Colonic mucosa (tissue), 4 donors: ENCODE measurements around the gene PKLR. TPM values are rescaled to one million over a fixed set of nuclear protein-coding genes. Genes with fewer than 3 reads are reported as not detected.

ENCODE experiments used
- DNase-seq: peaks from one replicate; pipeline ENCODE4 v3.0.0-alpha.2; 2020
- H3K27ac ChIP-seq: fragments of 200-600 bp; one replicate; pipeline ENCODE4 v1.8.0; 2021
- H3K27me3 ChIP-seq: fragments of 200-600 bp; one replicate; pipeline ENCODE4 v1.8.0; 2021
- H3K36me3 ChIP-seq: fragments of 200-600 bp; one replicate; pipeline ENCODE4 v1.8.0; 2021
- H3K4me1 ChIP-seq: fragments of 200-600 bp; one replicate; pipeline ENCODE4 v1.8.0; 2021; ENCODE audit warnings: mild to moderate bottlenecking
- H3K4me3 ChIP-seq: fragments of 200-600 bp; one replicate; pipeline ENCODE4 v1.8.0; 2021
- H3K9ac ChIP-seq, 2 donors: one replicate each; pipeline ENCODE4 v1.7.0; 2013; ENCODE audit warnings: control low read depth in 2 of 2, low read depth in 2 of 2, low read length in 2 of 2
- H3K9me3 ChIP-seq: fragments of 200-600 bp; one replicate; pipeline ENCODE4 v1.8.0; 2021
- intact Hi-C: fragments of 100-400 bp; cut with DNase I; formaldehyde crosslinking; loops from one replicate; pipeline ENCODE4 v1.14.1; 2022
- microRNA-seq: library from miRNA; unstranded; fragments of <30 nt; microRNA quantifications from one replicate; pipeline ENCODE4, GENCODE V29; 2019
- total RNA-seq, 2 donors: library from RNA; stranded (reverse); fragmentation: NEBNext Ultra II Directional in 1 of 2; extraction: Animal tissue kit (Norgen Biotek cat#: 25700) in 1 of 2; gene quantifications; one replicate each; pipeline ENCODE4 v1.2.1, GENCODE V29; 2021
- TF ChIP-seq, protein P1 (sequence below): fragments of 200-600 bp; IDR thresholded peaks from one replicate; pipeline ENCODE4 v1.8.0; 2022; ENCODE audit warnings: antibody characterized with exemption, mild to moderate bottlenecking
- donor health status: healthy.
- donor health status: DM: no; HTN: no; CAD: no.
- donor health status: DM: no; HTN: no; CAD: no.

PKLR gene
- total RNA-seq, 2 donors from 2014 or later, result 1.6 to 2.9 TPM

GRCh38 chr1:155245163-155245524, 56.1 kb downstream of the PKLR start:
- H3K36me3 ChIP-seq, result no peaks in the 10 kb centered on the region
- peak overlapping the region; percentile 81 to 91 for H3K9ac ChIP-seq
- peak overlapping the region; percentile 91 for H3K27ac ChIP-seq
- TF ChIP-seq, protein P1, sequence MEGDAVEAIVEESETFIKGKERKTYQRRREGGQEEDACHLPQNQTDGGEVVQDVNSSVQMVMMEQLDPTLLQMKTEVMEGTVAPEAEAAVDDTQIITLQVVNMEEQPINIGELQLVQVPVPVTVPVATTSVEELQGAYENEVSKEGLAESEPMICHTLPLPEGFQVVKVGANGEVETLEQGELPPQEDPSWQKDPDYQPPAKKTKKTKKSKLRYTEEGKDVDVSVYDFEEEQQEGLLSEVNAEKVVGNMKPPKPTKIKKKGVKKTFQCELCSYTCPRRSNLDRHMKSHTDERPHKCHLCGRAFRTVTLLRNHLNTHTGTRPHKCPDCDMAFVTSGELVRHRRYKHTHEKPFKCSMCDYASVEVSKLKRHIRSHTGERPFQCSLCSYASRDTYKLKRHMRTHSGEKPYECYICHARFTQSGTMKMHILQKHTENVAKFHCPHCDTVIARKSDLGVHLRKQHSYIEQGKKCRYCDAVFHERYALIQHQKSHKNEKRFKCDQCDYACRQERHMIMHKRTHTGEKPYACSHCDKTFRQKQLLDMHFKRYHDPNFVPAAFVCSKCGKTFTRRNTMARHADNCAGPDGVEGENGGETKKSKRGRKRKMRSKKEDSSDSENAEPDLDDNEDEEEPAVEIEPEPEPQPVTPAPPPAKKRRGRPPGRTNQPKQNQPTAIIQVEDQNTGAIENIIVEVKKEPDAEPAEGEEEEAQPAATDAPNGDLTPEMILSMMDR, result no peak
- H3K4me3 ChIP-seq, result peak overlapping the region; percentile 49
- peaks cover 4% of the 10 kb centered on the region for H3K4me1 ChIP-seq
- no peak for DNase-seq
- no peaks in the 10 kb centered on the region for H3K9me3 ChIP-seq
- H3K27me3 ChIP-seq, result no peaks in the 10 kb centered on the region
- intact Hi-C loops, result no loop called here

- peak overlapping the region; percentile 49 for H3K4me3 ChIP-seq
- intact Hi-C loops, result no loop called here
- peak; percentile 98 for DNase-seq
- H3K27ac ChIP-seq, result peak overlapping the region; percentile 91
- H3K9ac ChIP-seq, result peak overlapping the region; percentile 81 to 91
- peaks cover 4% of the 10 kb centered on the region for H3K4me1 ChIP-seq
- no peaks in the 10 kb centered on the region for H3K9me3 ChIP-seq
- no peaks in the 10 kb centered on the region for H3K36me3 ChIP-seq
- TF ChIP-seq, protein P1, result peak; percentile 16
- no peaks in the 10 kb centered on the region for H3K27me3 ChIP-seq
Measured at GRCh38 chr1:155244368-155245162, 56.7 kb downstream of the PKLR start.

DNA sequence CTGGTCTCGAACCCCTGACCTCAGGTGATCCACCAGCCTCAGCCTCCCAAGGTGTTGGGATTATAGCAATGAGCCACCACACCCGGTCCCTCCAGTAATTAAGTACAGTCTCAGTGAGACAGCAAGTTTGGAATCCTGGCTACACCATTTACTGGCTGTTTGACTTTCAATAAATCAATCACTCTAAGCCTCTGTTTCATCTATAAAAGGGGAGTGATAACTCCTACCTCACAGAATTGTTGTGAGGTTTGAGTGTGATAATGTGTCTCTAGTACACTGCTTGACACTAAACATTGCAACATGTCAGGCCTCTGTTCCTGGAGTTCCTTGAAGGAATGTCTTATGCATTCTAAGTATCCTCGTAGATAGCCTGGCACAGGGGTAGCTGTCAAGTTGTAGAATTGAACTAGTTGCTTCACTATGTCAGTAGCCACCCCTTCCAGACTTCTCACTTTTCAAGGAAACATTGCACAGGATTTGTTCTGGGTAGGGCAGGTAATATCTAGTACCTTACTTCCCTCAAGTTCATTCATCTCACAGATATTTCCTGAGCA, 58.4 kb downstream of the PKLR start:
- Histone ChIP-seq H3K4me3 (no peak overlapping the region), H3K36me3 (no peaks in the 10 kb centered on the region), H3K9ac (peak overlapping the region in 1 of 2 donors; percentile 22), H3K4me1 (peaks cover 4% of the 10 kb centered on the region), H3K27me3 (no peaks in the 10 kb centered on the region), H3K27ac (peak overlapping the region; percentile 91), H3K9me3 (no peaks in the 10 kb centered on the region)
- DNase-seq, result no peak
- TF ChIP-seq, protein P1, result no peak
- intact Hi-C loops, result no loop called here

GRCh38 chr1:155241841-155242264, 59.4 kb downstream of the PKLR start:
- Histone ChIP-seq H3K27me3 (no peaks in the 10 kb centered on the region), H3K27ac (peak overlapping the region; percentile 91), H3K9me3 (no peaks in the 10 kb centered on the region), H3K36me3 (no peaks in the 10 kb centered on the region), H3K4me1 (peaks cover 4% of the 10 kb centered on the region), H3K4me3 (no peak overlapping the region), H3K9ac (peak overlapping the region in 1 of 2 donors; percentile 55)
- no peak for DNase-seq
- intact Hi-C loops, result no loop called here
- TF ChIP-seq, protein P1, result no peak

- peak; percentile 90 for DNase-seq
- Histone ChIP-seq H3K36me3 (no peaks in the 10 kb centered on the region), H3K9ac (peak overlapping the region in 1 of 2 donors; percentile 55), H3K4me1 (peaks cover 4% of the 10 kb centered on the region), H3K4me3 (peak overlapping the region; percentile 34), H3K27ac (peak overlapping the region; percentile 91), H3K27me3 (no peaks in the 10 kb centered on the region), H3K9me3 (no peaks in the 10 kb centered on the region)
- TF ChIP-seq, protein P1, result no peak
- intact Hi-C loops, result no loop called here
Measured at GRCh38 chr1:155241069-155241679, 60.1 kb downstream of the PKLR start.

Small RNA genes lying within 50 kb of the gene (microRNA-seq; reads per million reads assigned to microRNA genes)
- not detected for gene MIR555

Other genes starting within 250 kb of the PKLR start
- 10 to 100 TPM; 26.1 to 27.2 TPM for gene EFNA4, start 237.7 kb downstream of the PKLR start, total RNA-seq
- gene EFNA3, start 222.6 kb downstream of the PKLR start, total RNA-seq, result 10 to 100 TPM; 12.7 to 21.4 TPM
- gene EFNA1, start 173.6 kb downstream of the PKLR start, total RNA-seq, result 100 to 1,000 TPM in 1 of 2 donors, 10 to 100 TPM in 1; 61.3 to 125 TPM
- 100 to 1,000 TPM; 102 to 130 TPM for gene SLC50A1, start 165.6 kb downstream of the PKLR start, total RNA-seq
- 100 to 1,000 TPM; 149 to 182 TPM for gene DPM3, start 160.9 kb downstream of the PKLR start, total RNA-seq
- 100 to 1,000 TPM; 140 to 172 TPM for gene KRTCAP2, start 128.1 kb downstream of the PKLR start, total RNA-seq
- under 1 TPM; 0.10 to 0.19 TPM for gene TRIM46, start 127.6 kb downstream of the PKLR start, total RNA-seq
- gene THBS3, start 93.5 kb downstream of the PKLR start, total RNA-seq, result 10 to 100 TPM; 12.2 to 16.0 TPM
- 10 to 100 TPM; 37.5 to 55.8 TPM for gene MTX1, start 92.7 kb downstream of the PKLR start, total RNA-seq
- 10 to 100 TPM; 22.0 to 34.2 TPM for gene ENTREP3, start 46.0 kb downstream of the PKLR start, total RNA-seq
- gene SCAMP3, start 39.1 kb downstream of the PKLR start, total RNA-seq, result 10 to 100 TPM; 41.5 to 67.7 TPM
- 10 to 100 TPM; 31.7 to 66.4 TPM for gene CLK2, start 27.9 kb downstream of the PKLR start, total RNA-seq
- gene HCN3, start 24.0 kb downstream of the PKLR start, total RNA-seq, result 10 to 100 TPM; 12.4 to 12.8 TPM
- gene FDPS, start 7.4 kb upstream of the PKLR start, total RNA-seq, result 100 to 1,000 TPM; 300 to 501 TPM
- gene RUSC1, start 19.5 kb upstream of the PKLR start, total RNA-seq, result 100 to 1,000 TPM in 1 of 2 donors, 10 to 100 TPM in 1; 68.4 to 113 TPM